GM10248 (cell line): Measurements from ENCODE around the gene SPG21.

Experiments
- CTCF ChIA-PET: fragments of 300-600 bp; sonication (Branson Sonifier 250); formaldehyde crosslinking; extraction: SDS; loops from one replicate; lab custom pipeline; 2021; ENCODE audit warnings: antibody characterized with exemption; lab: Yijun Ruan, JAX
- POLR2A ChIA-PET: fragments of 350-650 bp; sonication (Branson Sonifier 250); formaldehyde crosslinking; extraction: SDS; loops from one replicate; lab custom pipeline; 2020; ENCODE audit warnings: antibody characterized with exemption; lab: Yijun Ruan, JAX
- DNase-seq: peaks from one replicate; pipeline ENCODE4 v3.0.0; 2012; ENCODE audit errors: extremely low spot score
- CTCF ChIP-seq: IDR thresholded peaks from 2 replicates; pipeline ENCODE4 v1.5.1; 2012; ENCODE audit warnings: mild to moderate bottlenecking, low read depth; ENCODE audit errors: extremely low read depth, missing control alignments, control extremely low read depth

SPG21 gene

DNA sequence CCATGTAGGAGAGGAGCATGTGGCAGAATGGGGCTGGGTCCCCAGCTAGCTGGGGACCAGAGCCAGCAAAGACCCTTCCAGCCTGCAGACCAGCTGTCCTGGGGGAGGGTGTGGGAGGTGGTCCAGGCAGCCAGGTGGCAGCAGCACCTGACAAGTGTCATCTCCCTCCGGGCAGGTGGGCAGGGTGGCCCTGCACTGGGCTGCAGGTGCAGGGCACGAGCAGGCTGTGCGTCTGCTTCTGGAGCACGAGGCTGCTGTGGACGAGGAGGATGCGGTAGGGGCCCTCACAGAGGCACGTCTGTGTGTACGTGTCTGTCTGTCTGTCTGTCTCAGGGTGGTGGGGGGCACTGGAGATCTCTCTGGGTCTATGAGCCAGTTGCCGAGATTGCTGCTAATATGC is 72.5 kb downstream of the SPG21 start:
- DNase-seq = no peak
- ChIA-PET POLR2A (no interaction called here), CTCF (interaction anchor here (1.2 to 4.4 kb wide), 4 partner anchors 11 to 107 kb away, joined by 3 to 18 read pairs (median 6); no protein-coding TSS in a partner anchor)
- TF ChIP-seq CTCF = no peak

- TF ChIP-seq CTCF = no peak
- CTCF ChIA-PET = interaction anchor here (0.8 to 4.4 kb wide), 7 partner anchors 9 to 189 kb away, joined by 3 to 18 read pairs (median 3); no protein-coding TSS in a partner anchor
- no peak for DNase-seq
- POLR2A ChIA-PET = no interaction called here
These were observed 73.3 kb downstream of the SPG21 start for GRCh38 chr15:64916365-64916764.

- CTCF ChIA-PET = interaction anchor here (0.8 to 4.4 kb wide), 8 partner anchors 9 to 188 kb away, joined by 3 to 18 read pairs (median 3); no protein-coding TSS in a partner anchor
These were observed 74.0 kb downstream of the SPG21 start for GRCh38 chr15:64915518-64916227.

More at GRCh38 chr15:64915518-64916227, 74.0 kb downstream of the SPG21 start:
- TF ChIP-seq CTCF = no peak
- POLR2A ChIA-PET = no interaction called here
- no peak for DNase-seq
